ENCODE results near the gene IL4.

DNA sequence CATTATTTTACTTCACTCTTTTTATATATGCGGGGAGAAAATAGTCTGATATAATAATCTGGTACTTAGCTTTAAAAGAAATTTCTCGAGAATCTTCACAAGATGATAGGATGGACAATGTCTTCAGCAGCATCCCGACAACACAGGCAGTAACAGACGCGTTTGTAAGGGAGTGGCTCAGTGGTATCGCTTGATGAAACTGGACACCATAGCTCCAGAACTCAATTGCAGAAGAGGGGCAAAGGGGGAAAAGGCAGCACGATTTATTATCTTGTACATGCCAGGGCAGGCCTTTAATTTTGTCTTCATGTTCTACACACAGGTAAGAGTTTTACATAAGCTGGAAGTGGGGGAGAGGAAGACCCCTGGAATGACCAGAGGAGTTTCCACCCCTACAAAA, 15.7 kb downstream of the IL4 start:
- TF ChIP-seq, protein P1, sequence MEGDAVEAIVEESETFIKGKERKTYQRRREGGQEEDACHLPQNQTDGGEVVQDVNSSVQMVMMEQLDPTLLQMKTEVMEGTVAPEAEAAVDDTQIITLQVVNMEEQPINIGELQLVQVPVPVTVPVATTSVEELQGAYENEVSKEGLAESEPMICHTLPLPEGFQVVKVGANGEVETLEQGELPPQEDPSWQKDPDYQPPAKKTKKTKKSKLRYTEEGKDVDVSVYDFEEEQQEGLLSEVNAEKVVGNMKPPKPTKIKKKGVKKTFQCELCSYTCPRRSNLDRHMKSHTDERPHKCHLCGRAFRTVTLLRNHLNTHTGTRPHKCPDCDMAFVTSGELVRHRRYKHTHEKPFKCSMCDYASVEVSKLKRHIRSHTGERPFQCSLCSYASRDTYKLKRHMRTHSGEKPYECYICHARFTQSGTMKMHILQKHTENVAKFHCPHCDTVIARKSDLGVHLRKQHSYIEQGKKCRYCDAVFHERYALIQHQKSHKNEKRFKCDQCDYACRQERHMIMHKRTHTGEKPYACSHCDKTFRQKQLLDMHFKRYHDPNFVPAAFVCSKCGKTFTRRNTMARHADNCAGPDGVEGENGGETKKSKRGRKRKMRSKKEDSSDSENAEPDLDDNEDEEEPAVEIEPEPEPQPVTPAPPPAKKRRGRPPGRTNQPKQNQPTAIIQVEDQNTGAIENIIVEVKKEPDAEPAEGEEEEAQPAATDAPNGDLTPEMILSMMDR (IDR thresholded peaks at IDR 0.05; ENCODE audit: insufficient read depth, low read length, poor library complexity, severe bottlenecking) = no peak
- TF ChIP-seq EZH2phosphoT487 (conservative IDR thresholded peaks at IDR 0.05; ENCODE audit: low read length) = no peak

All from SU-DHL-6 (cell line).